HEK293 (cell line): Measurements from ENCODE around the gene RHOT2.
A peak's percentile ranks its signal among the peaks of the same experiment; 100 is the strongest.

Experiments used
- CTCF ChIA-PET: fragments of 350-600 bp; formaldehyde crosslinking; extraction: SDS; loops from one replicate; lab custom pipeline; 2021; ENCODE audit warnings: antibody characterized with exemption; lab: Yijun Ruan, JAX
- POLR2A ChIA-PET: fragments of 300-600 bp; formaldehyde crosslinking; extraction: SDS; loops from one replicate; lab custom pipeline; 2020; ENCODE audit warnings: antibody characterized with exemption, inconsistent platforms; lab: Yijun Ruan, JAX
- H3K27ac ChIP-seq: fragments of 200-500 bp; sonication (Bioruptor generic); 2 replicates; pipeline ENCODE4 v1.5.1; 2014; ENCODE audit warnings: low read depth, low read length, control low read depth, inconsistent platforms; ENCODE audit errors: extremely low read depth
- H3K36me3 ChIP-seq, 2 experiments: fragments of 200-500 bp in 1 of 2; sonication (Bioruptor generic) in 1 of 2; 1 replicate in 1 of 2; 2 replicates in 1 of 2; pipeline ENCODE4 v1.5.1; 2014 to 2017; ENCODE audit warnings: inconsistent platforms in 2 of 2, low read length in 2 of 2; ENCODE audit not compliant: control insufficient read depth in 2 of 2, insufficient read depth in 1 of 2
- H3K4me1 ChIP-seq: fragments of 200-500 bp; sonication (Bioruptor generic); 2 replicates; pipeline ENCODE4 v1.5.1; 2014; ENCODE audit warnings: mild to moderate bottlenecking, low read length, inconsistent platforms; ENCODE audit not compliant: control insufficient read depth, insufficient read depth
- H3K4me3 ChIP-seq: 2 replicates; pipeline ENCODE4 v1.5.1; 2011; ENCODE audit warnings: low read depth, mild to moderate bottlenecking, control low read depth, low read length, moderate library complexity
- H3K9me3 ChIP-seq: fragments of 200-500 bp; sonication (Bioruptor generic); 2 replicates; pipeline ENCODE4 v1.5.1; 2014; ENCODE audit warnings: low read depth, low read length, inconsistent platforms; ENCODE audit not compliant: control insufficient read depth, insufficient read depth
- GFI1B ChIP-seq: fragments of 450-650 bp; formaldehyde crosslinking; IDR thresholded peaks from 2 replicates; pipeline ENCODE4 v1.5.1; 2016; ENCODE audit warnings: missing biosample characterization, missing genetic modification characterization
- GLIS1 ChIP-seq: fragments of 450-650 bp; formaldehyde crosslinking; IDR thresholded peaks from 2 replicates; pipeline ENCODE4 v1.5.1; 2016; ENCODE audit warnings: missing biosample characterization, missing genetic modification characterization
- ZNF114 ChIP-seq: fragments of 450-650 bp; formaldehyde crosslinking; IDR thresholded peaks from 2 replicates; pipeline ENCODE4 v1.5.0; 2017; ENCODE audit warnings: missing biosample characterization, missing genetic modification characterization
- ZNF48 ChIP-seq: fragments of 450-650 bp; formaldehyde crosslinking; IDR thresholded peaks from 2 replicates; pipeline ENCODE4 v1.5.1; 2016; ENCODE audit warnings: missing biosample characterization, missing genetic modification characterization
- ZNF76 ChIP-seq: fragments of 450-650 bp; formaldehyde crosslinking; IDR thresholded peaks from 2 replicates; pipeline ENCODE4; 2016; ENCODE audit warnings: low read depth, missing biosample characterization, missing genetic modification characterization, borderline replicate concordance
- TF ChIP-seq, protein P1 (sequence below): fragments of 450-650 bp; formaldehyde crosslinking; IDR thresholded peaks from 2 replicates; pipeline ENCODE4 v1.5.1; 2016; ENCODE audit warnings: missing biosample characterization, missing genetic modification characterization
- TF ChIP-seq, protein P2 (sequence below): fragments of 450-650 bp; formaldehyde crosslinking; IDR thresholded peaks from 2 replicates; pipeline ENCODE4 v1.5.1; 2016; ENCODE audit warnings: missing biosample characterization, missing genetic modification characterization

Gene RHOT2

DNA sequence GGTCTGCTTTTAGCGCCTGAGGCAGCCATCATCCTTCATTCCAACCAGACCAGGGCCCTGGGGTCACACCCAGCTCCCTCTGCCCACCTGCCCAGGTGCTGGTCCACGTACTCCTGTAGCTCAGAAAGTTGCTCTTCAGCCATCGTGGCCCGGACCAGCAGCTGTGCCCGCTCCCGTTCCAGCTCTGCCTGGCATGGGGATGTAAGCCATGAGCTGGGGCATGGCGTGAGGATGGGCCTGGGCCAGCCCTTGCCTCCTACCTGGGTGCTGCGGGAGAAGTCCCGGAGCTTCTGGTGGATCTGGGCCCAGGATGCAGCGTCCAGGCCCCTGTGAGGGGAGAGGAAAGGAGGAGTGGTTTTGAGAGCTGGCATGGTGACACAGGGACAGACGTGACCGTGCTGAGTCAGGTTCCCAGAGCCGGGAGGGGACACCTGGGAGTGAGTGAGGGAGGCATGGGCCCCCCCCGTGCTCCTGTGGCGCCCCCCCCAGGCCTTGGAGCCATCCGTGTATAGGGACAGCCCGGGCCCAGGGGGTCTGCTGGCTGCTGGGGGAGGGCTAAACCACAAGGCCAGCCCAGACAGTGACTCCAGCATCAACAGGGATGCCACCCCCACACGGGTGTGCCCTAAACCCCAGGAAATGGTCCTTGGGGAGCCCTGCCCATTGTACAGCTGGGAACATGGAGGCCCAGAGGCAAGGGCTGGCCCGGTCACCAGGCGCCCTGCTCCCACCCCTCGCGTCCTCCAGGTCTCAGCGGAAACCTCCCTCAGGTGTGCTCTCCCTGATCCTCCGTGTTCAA, 55.1 kb downstream of the RHOT2 start:
- Histone ChIP-seq H3K9me3 (no peaks in the 10 kb centered on the region), H3K27ac (no peak overlapping the region), H3K4me3 (no peak overlapping the region), H3K36me3 (peaks cover 0 to 5% of the 10 kb centered on the region in 2 experiments; a peak in 1 of 3 replicates), H3K4me1 (peaks cover 11% of the 10 kb centered on the region)
- CTCF ChIA-PET = interaction anchor here (1.1 to 4.8 kb wide), 2 partner anchors 10 to 18 kb away, joined by 4 to 38 read pairs; partner anchors contain the start of genes CIAO3 and METRN
- POLR2A ChIA-PET = interaction anchor here (0.6 to 2.5 kb wide), 4 partner anchors 17 to 78 kb away, joined by 3 to 13 read pairs (median 5); partner anchors contain the start of genes CIAO3 and GNG13
- TF ChIP-seq, protein P1, sequence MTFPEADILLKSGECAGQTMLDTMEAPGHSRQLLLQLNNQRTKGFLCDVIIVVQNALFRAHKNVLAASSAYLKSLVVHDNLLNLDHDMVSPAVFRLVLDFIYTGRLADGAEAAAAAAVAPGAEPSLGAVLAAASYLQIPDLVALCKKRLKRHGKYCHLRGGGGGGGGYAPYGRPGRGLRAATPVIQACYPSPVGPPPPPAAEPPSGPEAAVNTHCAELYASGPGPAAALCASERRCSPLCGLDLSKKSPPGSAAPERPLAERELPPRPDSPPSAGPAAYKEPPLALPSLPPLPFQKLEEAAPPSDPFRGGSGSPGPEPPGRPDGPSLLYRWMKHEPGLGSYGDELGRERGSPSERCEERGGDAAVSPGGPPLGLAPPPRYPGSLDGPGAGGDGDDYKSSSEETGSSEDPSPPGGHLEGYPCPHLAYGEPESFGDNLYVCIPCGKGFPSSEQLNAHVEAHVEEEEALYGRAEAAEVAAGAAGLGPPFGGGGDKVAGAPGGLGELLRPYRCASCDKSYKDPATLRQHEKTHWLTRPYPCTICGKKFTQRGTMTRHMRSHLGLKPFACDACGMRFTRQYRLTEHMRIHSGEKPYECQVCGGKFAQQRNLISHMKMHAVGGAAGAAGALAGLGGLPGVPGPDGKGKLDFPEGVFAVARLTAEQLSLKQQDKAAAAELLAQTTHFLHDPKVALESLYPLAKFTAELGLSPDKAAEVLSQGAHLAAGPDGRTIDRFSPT (tag by site-specific recombination) = peak; percentile 4; the same call in 1 of the 2 replicates
- TF ChIP-seq, protein P2, sequence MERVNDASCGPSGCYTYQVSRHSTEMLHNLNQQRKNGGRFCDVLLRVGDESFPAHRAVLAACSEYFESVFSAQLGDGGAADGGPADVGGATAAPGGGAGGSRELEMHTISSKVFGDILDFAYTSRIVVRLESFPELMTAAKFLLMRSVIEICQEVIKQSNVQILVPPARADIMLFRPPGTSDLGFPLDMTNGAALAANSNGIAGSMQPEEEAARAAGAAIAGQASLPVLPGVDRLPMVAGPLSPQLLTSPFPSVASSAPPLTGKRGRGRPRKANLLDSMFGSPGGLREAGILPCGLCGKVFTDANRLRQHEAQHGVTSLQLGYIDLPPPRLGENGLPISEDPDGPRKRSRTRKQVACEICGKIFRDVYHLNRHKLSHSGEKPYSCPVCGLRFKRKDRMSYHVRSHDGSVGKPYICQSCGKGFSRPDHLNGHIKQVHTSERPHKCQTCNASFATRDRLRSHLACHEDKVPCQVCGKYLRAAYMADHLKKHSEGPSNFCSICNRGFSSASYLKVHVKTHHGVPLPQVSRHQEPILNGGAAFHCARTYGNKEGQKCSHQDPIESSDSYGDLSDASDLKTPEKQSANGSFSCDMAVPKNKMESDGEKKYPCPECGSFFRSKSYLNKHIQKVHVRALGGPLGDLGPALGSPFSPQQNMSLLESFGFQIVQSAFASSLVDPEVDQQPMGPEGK (tag by site-specific recombination) = peak; percentile 52; the same call in 1 of the 2 replicates
- TF ChIP-seq ZNF114 (tag by site-specific recombination) (no peak), GLIS1 (tag by site-specific recombination) (peak; percentile 22; the same call in 1 of the 2 replicates)

DNA sequence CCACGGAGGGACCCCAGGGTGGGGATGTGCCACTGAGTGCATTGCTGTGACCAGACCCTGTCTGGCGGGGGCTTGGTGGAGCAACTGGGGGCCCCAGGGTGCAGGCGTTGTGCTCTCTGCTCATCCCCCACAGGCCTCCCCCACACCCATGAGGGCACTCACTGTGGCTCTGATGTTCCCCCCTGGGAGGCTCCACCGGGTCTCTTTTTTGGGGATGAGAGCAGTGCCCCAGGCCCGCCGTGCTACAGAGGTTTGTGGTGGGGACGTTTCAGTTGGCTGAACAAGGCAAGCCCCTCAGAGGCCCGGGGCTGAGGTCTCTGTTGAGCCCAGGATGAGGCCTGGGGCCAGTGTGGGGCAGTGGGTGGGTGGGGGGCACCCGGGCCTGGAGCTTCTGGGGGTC, 55.8 kb downstream of the RHOT2 start:
- Histone ChIP-seq H3K9me3 (no peaks in the 10 kb centered on the region), H3K4me1 (peaks cover 11% of the 10 kb centered on the region), H3K4me3 (no peak overlapping the region), H3K27ac (no peak overlapping the region), H3K36me3 (peaks cover 0 to 5% of the 10 kb centered on the region in 2 experiments; a peak in 1 of 3 replicates)
- no peak for TF ChIP-seq GFI1B (tag by site-specific recombination)
- TF ChIP-seq ZNF76 (tag by site-specific recombination) = no peak
- no peak for TF ChIP-seq ZNF48
- ChIA-PET POLR2A (interaction anchor here (1.0 to 2.1 kb wide), 4 partner anchors 7 to 77 kb away, joined by 3 to 8 read pairs (median 4); partner anchors contain the start of gene GNG13), CTCF (interaction anchor here (0.6 to 4.8 kb wide), 2 partner anchors 10 to 19 kb away, joined by 3 to 38 read pairs; partner anchors contain the start of gene METRN)
